ENCODE data around the gene DOK6.
"Not testable (repeated sequence)": the region's sequence is repeated elsewhere in the genome, so short reads cannot be mapped to it uniquely, and the experiment has no call there.

The DOK6 gene

GRCh38 chr18:69658103-69658502, 257.4 kb downstream of the DOK6 start:
- H3K4me3 ChIP-seq (ENCODE audit: low read length), result no peak overlapping the region
- DNase-seq (ENCODE audit: low read depth, low spot score), result no peak

- no peak overlapping the region for H3K4me3 ChIP-seq (ENCODE audit: low read length)
- DNase-seq (ENCODE audit: low read depth, low spot score), result no peak
Observed at GRCh38 chr18:69658685-69659084, 258.0 kb downstream of the DOK6 start.

GRCh38 chr18:69659142-69659651, 258.5 kb downstream of the DOK6 start:
- no peak overlapping the region for H3K4me3 ChIP-seq (ENCODE audit: low read length)
- no peak for DNase-seq (ENCODE audit: low read depth, low spot score)

- H3K4me3 ChIP-seq (ENCODE audit: low read length); DNase-seq (ENCODE audit: low read depth, low spot score): not testable (repeated sequence)
Observed at GRCh38 chr18:69662090-69662489, 261.4 kb downstream of the DOK6 start.

GRCh38 chr18:69664399-69664798, 263.7 kb downstream of the DOK6 start:
- no peak overlapping the region for H3K4me3 ChIP-seq (ENCODE audit: low read length)
- DNase-seq (ENCODE audit: low read depth, low spot score), result no peak

- DNase-seq (ENCODE audit: low read depth, low spot score), result no peak
- no peak overlapping the region for H3K4me3 ChIP-seq (ENCODE audit: low read length)
Observed at GRCh38 chr18:69674292-69674877, 273.7 kb downstream of the DOK6 start.

GRCh38 chr18:69674966-69675365, 274.3 kb downstream of the DOK6 start:
- H3K4me3 ChIP-seq (ENCODE audit: low read length), result no peak overlapping the region
- no peak for DNase-seq (ENCODE audit: low read depth, low spot score)

- no peak for DNase-seq (ENCODE audit: low read depth, low spot score)
- H3K4me3 ChIP-seq (ENCODE audit: low read length), result no peak overlapping the region
Observed at GRCh38 chr18:69677595-69677994, 276.9 kb downstream of the DOK6 start.

- no peak for DNase-seq (ENCODE audit: low read depth, low spot score)
- H3K4me3 ChIP-seq (ENCODE audit: low read length), result no peak overlapping the region
Observed at GRCh38 chr18:69680123-69680522, 279.4 kb downstream of the DOK6 start.

GRCh38 chr18:69683176-69683575, 282.5 kb downstream of the DOK6 start:
- no peak for DNase-seq (ENCODE audit: low read depth, low spot score)
- no peak overlapping the region for H3K4me3 ChIP-seq (ENCODE audit: low read length)

- no peak for DNase-seq (ENCODE audit: low read depth, low spot score)
- H3K4me3 ChIP-seq (ENCODE audit: low read length), result no peak overlapping the region
Observed at GRCh38 chr18:69684789-69685188, 284.1 kb downstream of the DOK6 start.

- H3K4me3 ChIP-seq (ENCODE audit: low read length), result no peak overlapping the region
- no peak for DNase-seq (ENCODE audit: low read depth, low spot score)
Observed at GRCh38 chr18:69686861-69687260, 286.2 kb downstream of the DOK6 start.

GRCh38 chr18:69689121-69689759, 288.6 kb downstream of the DOK6 start:
- DNase-seq (ENCODE audit: low read depth, low spot score), result no peak
- H3K4me3 ChIP-seq (ENCODE audit: low read length), result no peak overlapping the region

GRCh38 chr18:69691008-69691760, 290.5 kb downstream of the DOK6 start:
- DNase-seq (ENCODE audit: low read depth, low spot score), result no peak
- H3K4me3 ChIP-seq (ENCODE audit: low read length), result no peak overlapping the region

GRCh38 chr18:69697069-69697468, 296.4 kb downstream of the DOK6 start:
- no peak overlapping the region for H3K4me3 ChIP-seq (ENCODE audit: low read length)
- DNase-seq (ENCODE audit: low read depth, low spot score), result no peak

GRCh38 chr18:69697689-69698088, 297.0 kb downstream of the DOK6 start:
- DNase-seq (ENCODE audit: low read depth, low spot score), result no peak

GRCh38 chr18:69701305-69701704, 300.6 kb downstream of the DOK6 start:
- no peak for DNase-seq (ENCODE audit: low read depth, low spot score)
- H3K4me3 ChIP-seq (ENCODE audit: low read length), result no peak overlapping the region

More at GRCh38 chr18:69697689-69698088, 297.0 kb downstream of the DOK6 start:
- no peak overlapping the region for H3K4me3 ChIP-seq (ENCODE audit: low read length)

- no peak for DNase-seq (ENCODE audit: low read depth, low spot score)
- H3K4me3 ChIP-seq (ENCODE audit: low read length), result no peak overlapping the region
Observed at GRCh38 chr18:69703461-69703860, 302.8 kb downstream of the DOK6 start.

- H3K4me3 ChIP-seq (ENCODE audit: low read length), result no peak overlapping the region
- DNase-seq (ENCODE audit: low read depth, low spot score), result no peak
Observed at GRCh38 chr18:69705987-69706386, 305.3 kb downstream of the DOK6 start.

GRCh38 chr18:69708844-69709243, 308.2 kb downstream of the DOK6 start:
- DNase-seq (ENCODE audit: low read depth, low spot score), result no peak
- H3K4me3 ChIP-seq (ENCODE audit: low read length), result no peak overlapping the region
